SK-N-SH treated with all-trans-retinoic acid at 6 μM for 48 hours (cell line): ENCODE data around the gene C9orf50.

ENCODE experiments used
- ARNTL ChIP-seq: fragments of 450-650 bp; formaldehyde crosslinking; IDR thresholded peaks from 2 replicates; pipeline ENCODE4 v1.5.0; 2020; ENCODE audit warnings: low read depth, mild to moderate bottlenecking, moderate library complexity, borderline replicate concordance
- CREB5 ChIP-seq: fragments of 250-450 bp; sonication (Bioruptor Pico); IDR thresholded peaks from 2 replicates; pipeline ENCODE4 v1.5.1; 2020; ENCODE audit warnings: low read depth, mild to moderate bottlenecking, moderate library complexity
- CSDC2 ChIP-seq: fragments of 250-450 bp; sonication (Bioruptor Pico); IDR thresholded peaks from 2 replicates; pipeline ENCODE4 v1.5.0; 2020; ENCODE audit warnings: mild to moderate bottlenecking, moderate library complexity
- PATZ1 ChIP-seq: fragments of 250-450 bp; sonication (Bioruptor Pico); IDR thresholded peaks from 2 replicates; pipeline ENCODE4 v1.8.0; 2020; ENCODE audit warnings: mild to moderate bottlenecking, moderate library complexity, borderline replicate concordance
- RARB ChIP-seq: fragments of 250-450 bp; sonication (Bioruptor Pico); IDR thresholded peaks from 2 replicates; pipeline ENCODE4 v1.8.0; 2021; ENCODE audit warnings: mild to moderate bottlenecking, moderate library complexity
- SNAI2 ChIP-seq: fragments of 250-450 bp; sonication (Bioruptor Pico); IDR thresholded peaks from 2 replicates; pipeline ENCODE4 v1.5.0; 2020; ENCODE audit warnings: mild to moderate bottlenecking, moderate library complexity
- TSHZ2 ChIP-seq: fragments of 250-450 bp; sonication (Bioruptor Pico); IDR thresholded peaks from 2 replicates; pipeline ENCODE4 v1.5.0; 2020; ENCODE audit warnings: mild to moderate bottlenecking, moderate library complexity
- ZFP3 ChIP-seq: fragments of 250-450 bp; sonication (Bioruptor Pico); IDR thresholded peaks from 2 replicates; pipeline ENCODE4 v1.5.0; 2020; ENCODE audit warnings: mild to moderate bottlenecking, moderate library complexity
- ZFP30 ChIP-seq: fragments of 450-650 bp; formaldehyde crosslinking; IDR thresholded peaks from 2 replicates; pipeline ENCODE4 v1.5.0; 2022; ENCODE audit warnings: mild to moderate bottlenecking, moderate library complexity
- ZNF70 ChIP-seq: fragments of 450-650 bp; formaldehyde crosslinking; IDR thresholded peaks from 2 replicates; pipeline ENCODE4 v1.5.0; 2020; ENCODE audit warnings: mild to moderate bottlenecking, moderate library complexity
- ZNF8 ChIP-seq: fragments of 450-650 bp; formaldehyde crosslinking; IDR thresholded peaks from 2 replicates; pipeline ENCODE4 v1.5.0; 2020; ENCODE audit warnings: mild to moderate bottlenecking, moderate library complexity

GRCh38 chr9:129570450-129571297 lies 50.2 kb downstream of the C9orf50 start:
- no peak for TF ChIP-seq ZFP30 (CRISPR knock-in tag)
- no peak for TF ChIP-seq ZNF8 (CRISPR knock-in tag)
- no peak for TF ChIP-seq RARB
- no peak for TF ChIP-seq SNAI2 (CRISPR knock-in tag)
- no peak for TF ChIP-seq CREB5 (CRISPR knock-in tag)
- TF ChIP-seq TSHZ2 (CRISPR knock-in tag): no peak
- TF ChIP-seq CSDC2 (CRISPR knock-in tag): no peak
- no peak for TF ChIP-seq ARNTL (CRISPR knock-in tag)
- TF ChIP-seq ZNF70 (CRISPR knock-in tag): no peak
- no peak for TF ChIP-seq ZFP3
- TF ChIP-seq PATZ1 (CRISPR knock-in tag): no peak
